Liver (tissue), 9 donors: Measurements from ENCODE around the gene ADCYAP1R1. TPM values are rescaled to one million over a fixed set of nuclear protein-coding genes. Genes with fewer than 3 reads are reported as not detected.

Source experiments
- DNase-seq: peaks from one replicate; pipeline ENCODE4 v3.0.0-alpha.2; 2017; ENCODE audit warnings: low spot score
- H3K27ac ChIP-seq, 2 donors: one replicate each; pipeline ENCODE4 v1.7.0; 2013; ENCODE audit warnings: inconsistent platforms in 2 of 2, low read length in 2 of 2, control low read depth in 1 of 2, low read depth in 1 of 2, mild to moderate bottlenecking in 1 of 2
- H3K27me3 ChIP-seq, 4 donors: one replicate each; pipeline versions ENCODE4 v1.6.1 to v1.7.0; 2013; ENCODE audit warnings: low read length in 3 of 4, inconsistent platforms in 1 of 4, mild to moderate bottlenecking in 1 of 4, moderate library complexity in 1 of 4; ENCODE audit not compliant: control insufficient read depth in 4 of 4, insufficient read depth in 4 of 4
- H3K36me3 ChIP-seq, 4 donors: one replicate each; pipeline versions ENCODE4 v1.6.1 to v1.7.0; 2013; ENCODE audit warnings: low read length in 3 of 4, mild to moderate bottlenecking in 3 of 4, low read depth in 1 of 4, moderate library complexity in 1 of 4; ENCODE audit not compliant: control insufficient read depth in 4 of 4, insufficient read depth in 3 of 4
- H3K4me1 ChIP-seq, 4 donors: one replicate each; pipeline versions ENCODE4 v1.6.1 to v1.7.0; 2013; ENCODE audit warnings: low read length in 3 of 4, mild to moderate bottlenecking in 3 of 4, moderate library complexity in 1 of 4; ENCODE audit not compliant: control insufficient read depth in 4 of 4, insufficient read depth in 4 of 4
- H3K4me3 ChIP-seq, 3 donors: one replicate each; pipeline versions ENCODE4 v1.6.1 to v1.7.0; 2013; ENCODE audit warnings: low read length in 3 of 3, control low read depth in 1 of 3, low read depth in 1 of 3, mild to moderate bottlenecking in 1 of 3
- H3K9ac ChIP-seq, 2 donors: one replicate each; pipeline ENCODE4 v1.7.0; 2013; ENCODE audit warnings: low read length in 2 of 2, mild to moderate bottlenecking in 2 of 2, moderate library complexity in 2 of 2, control low read depth in 1 of 2, low read depth in 1 of 2
- H3K9me3 ChIP-seq, 4 donors: one replicate each; pipeline versions ENCODE4 v1.6.1 to v1.7.0; 2013; ENCODE audit warnings: low read length in 3 of 4; ENCODE audit not compliant: control insufficient read depth in 4 of 4
- EGR1 ChIP-seq, 2 donors: IDR thresholded peaks; 2 replicates each; pipeline ENCODE4 v1.6.1; 2016 to 2018; ENCODE audit warnings: antibody characterized with exemption in 2 of 2, low read depth in 2 of 2
- FOXA1 ChIP-seq: IDR thresholded peaks from 2 replicates; pipeline ENCODE4 v1.6.1; 2016; ENCODE audit warnings: antibody characterized with exemption
- GABPA ChIP-seq, 2 donors: IDR thresholded peaks in 1 of 2; conservative IDR thresholded peaks in 1 of 2; 2 replicates each; pipeline ENCODE4 v1.6.1; 2016; ENCODE audit warnings: antibody characterized with exemption in 2 of 2, mild to moderate bottlenecking in 1 of 2, moderate library complexity in 1 of 2
- HNF4A ChIP-seq, 2 donors: conservative IDR thresholded peaks; 2 replicates each; pipeline ENCODE4 v1.6.1; 2016; ENCODE audit warnings: antibody characterized with exemption in 2 of 2, mild to moderate bottlenecking in 2 of 2
- HNF4G ChIP-seq: IDR thresholded peaks from 2 replicates; pipeline ENCODE4 v1.6.1; 2016; ENCODE audit warnings: antibody characterized with exemption
- JUND ChIP-seq, 2 donors: IDR thresholded peaks; 2 replicates each; pipeline ENCODE4 v1.6.1; 2016; ENCODE audit warnings: antibody characterized with exemption in 2 of 2
- NR2F2 ChIP-seq: IDR thresholded peaks from 2 replicates; pipeline ENCODE4 v1.6.1; 2016; ENCODE audit warnings: antibody characterized with exemption
- RAD21 ChIP-seq, 2 donors: IDR thresholded peaks; 2 replicates each; pipeline ENCODE4 v1.6.1; 2016; ENCODE audit warnings: antibody characterized with exemption in 2 of 2, mild to moderate bottlenecking in 2 of 2
- RXRA ChIP-seq, 2 donors: IDR thresholded peaks; 2 replicates each; pipeline ENCODE4 v1.6.1; 2017 to 2018; ENCODE audit warnings: antibody characterized with exemption in 2 of 2, mild to moderate bottlenecking in 1 of 2
- SP1 ChIP-seq: IDR thresholded peaks from 2 replicates; pipeline ENCODE4 v1.6.1; 2018; ENCODE audit warnings: antibody characterized with exemption, mild to moderate bottlenecking
- TAF1 ChIP-seq: conservative IDR thresholded peaks from 2 replicates; pipeline ENCODE4 v1.6.1; 2016; ENCODE audit warnings: antibody characterized with exemption, mild to moderate bottlenecking
- YY1 ChIP-seq: IDR thresholded peaks from 2 replicates; pipeline ENCODE4 v1.6.1; 2016; ENCODE audit warnings: antibody characterized with exemption, mild to moderate bottlenecking
- WGBS: extraction: QIAGEN DNeasy Blood & Tissue Kit; methylation state at CpG from one replicate; pipeline ENCODE4 v1.1.7; 2013; 5-methylcytosine and 5-hydroxymethylcytosine counted together
- polyA plus RNA-seq, 2 donors: library from polyadenylated mRNA; stranded (reverse) in 1 of 2; unstranded in 1 of 2; fragments of 200-250 nt in 1 of 2; fragments of >200 nt in 1 of 2; fragmentation: Nextera tagmentation in 1 of 2; extraction: Ambion mirVana in 1 of 2; gene quantifications; one replicate each; pipeline versions ENCODE4 v1.2.1 to v1.2.3, GENCODE V29; 2013 to 2015
- total RNA-seq, 2 donors: library from RNA; depleted of rRNA; stranded (reverse); fragments of >200 nt; gene quantifications; one replicate each; pipeline ENCODE4 v1.2.3, GENCODE V29; 2014
- TF ChIP-seq, protein P1 (sequence below): IDR thresholded peaks from 2 replicates; pipeline ENCODE4 v1.6.1; 2016; ENCODE audit warnings: antibody characterized with exemption
- TF ChIP-seq, protein P2 (sequence below): IDR thresholded peaks from 2 replicates; pipeline ENCODE4 v1.6.1; 2016; ENCODE audit warnings: antibody characterized with exemption
- TF ChIP-seq, protein P3 (sequence below): IDR thresholded peaks from 2 replicates; pipeline ENCODE4 v1.6.1; 2016; ENCODE audit warnings: antibody characterized with exemption, mild to moderate bottlenecking
- TF ChIP-seq, protein P4 (sequence below): IDR thresholded peaks from 2 replicates; pipeline ENCODE4 v1.6.1; 2016; ENCODE audit warnings: antibody characterized with exemption
- TF ChIP-seq, protein P5 (sequence below): fragments of 150-350 bp; IDR thresholded peaks from 2 replicates; pipeline ENCODE4 v1.5.1; 2017; ENCODE audit warnings: improper control_type of control experiment, low read depth, low read length; ENCODE audit not compliant: missing input control
- donor health status: healthy.
- donor health status: healthy.
- donor health status: healthy.
- donor health status: healthy.
- donor health status: healthy.

The ADCYAP1R1 gene
- total and polyA plus RNA-seq, 4 donors: 0.05 to 0.67 (median 0.12) TPM; not detected in 1

DNA sequence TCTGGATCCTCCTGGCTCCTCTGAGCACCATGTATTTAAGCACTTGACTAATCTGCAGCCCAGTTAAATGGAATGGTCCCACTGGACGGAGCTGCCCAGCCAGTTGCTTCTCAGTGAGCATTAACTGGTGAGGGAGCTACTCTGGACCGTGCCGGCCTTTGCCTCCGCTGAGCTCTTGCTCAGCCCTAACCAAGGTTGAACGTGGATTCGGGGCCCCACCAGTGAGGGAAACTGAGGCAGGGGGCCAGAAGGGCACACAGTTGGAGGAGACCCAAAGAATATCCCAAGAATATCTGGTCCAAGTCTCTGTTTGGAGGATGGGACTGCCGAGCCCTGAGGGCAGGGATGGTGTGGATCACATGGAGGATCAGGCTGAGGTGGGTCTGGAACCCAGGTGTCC is 13.7 kb downstream of the ADCYAP1R1 start:
- Histone ChIP-seq H3K27ac (no peak overlapping the region), H3K9me3 (no peaks in the 10 kb centered on the region), H3K27me3 (no peaks in the 10 kb centered on the region), H3K36me3 (no peaks in the 10 kb centered on the region), H3K9ac (no peak overlapping the region), H3K4me3 (no peak overlapping the region), H3K4me1 (no peaks in the 10 kb centered on the region)
- 90% methylated on average over 7 of the region's 7 CpGs for WGBS
- TF ChIP-seq, protein P1, sequence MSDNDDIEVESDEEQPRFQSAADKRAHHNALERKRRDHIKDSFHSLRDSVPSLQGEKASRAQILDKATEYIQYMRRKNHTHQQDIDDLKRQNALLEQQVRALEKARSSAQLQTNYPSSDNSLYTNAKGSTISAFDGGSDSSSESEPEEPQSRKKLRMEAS: no peak
- TF ChIP-seq HNF4A (conservative IDR thresholded peaks at IDR 0.05): no peak
- TF ChIP-seq FOXA1: no peak
- TF ChIP-seq, protein P2, sequence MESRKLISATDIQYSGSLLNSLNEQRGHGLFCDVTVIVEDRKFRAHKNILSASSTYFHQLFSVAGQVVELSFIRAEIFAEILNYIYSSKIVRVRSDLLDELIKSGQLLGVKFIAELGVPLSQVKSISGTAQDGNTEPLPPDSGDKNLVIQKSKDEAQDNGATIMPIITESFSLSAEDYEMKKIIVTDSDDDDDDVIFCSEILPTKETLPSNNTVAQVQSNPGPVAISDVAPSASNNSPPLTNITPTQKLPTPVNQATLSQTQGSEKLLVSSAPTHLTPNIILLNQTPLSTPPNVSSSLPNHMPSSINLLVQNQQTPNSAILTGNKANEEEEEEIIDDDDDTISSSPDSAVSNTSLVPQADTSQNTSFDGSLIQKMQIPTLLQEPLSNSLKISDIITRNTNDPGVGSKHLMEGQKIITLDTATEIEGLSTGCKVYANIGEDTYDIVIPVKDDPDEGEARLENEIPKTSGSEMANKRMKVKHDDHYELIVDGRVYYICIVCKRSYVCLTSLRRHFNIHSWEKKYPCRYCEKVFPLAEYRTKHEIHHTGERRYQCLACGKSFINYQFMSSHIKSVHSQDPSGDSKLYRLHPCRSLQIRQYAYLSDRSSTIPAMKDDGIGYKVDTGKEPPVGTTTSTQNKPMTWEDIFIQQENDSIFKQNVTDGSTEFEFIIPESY: no peak
- no peak for TF ChIP-seq TAF1
- no peak for TF ChIP-seq RAD21 (IDR thresholded peaks at IDR 0.05)
- TF ChIP-seq, protein P3, sequence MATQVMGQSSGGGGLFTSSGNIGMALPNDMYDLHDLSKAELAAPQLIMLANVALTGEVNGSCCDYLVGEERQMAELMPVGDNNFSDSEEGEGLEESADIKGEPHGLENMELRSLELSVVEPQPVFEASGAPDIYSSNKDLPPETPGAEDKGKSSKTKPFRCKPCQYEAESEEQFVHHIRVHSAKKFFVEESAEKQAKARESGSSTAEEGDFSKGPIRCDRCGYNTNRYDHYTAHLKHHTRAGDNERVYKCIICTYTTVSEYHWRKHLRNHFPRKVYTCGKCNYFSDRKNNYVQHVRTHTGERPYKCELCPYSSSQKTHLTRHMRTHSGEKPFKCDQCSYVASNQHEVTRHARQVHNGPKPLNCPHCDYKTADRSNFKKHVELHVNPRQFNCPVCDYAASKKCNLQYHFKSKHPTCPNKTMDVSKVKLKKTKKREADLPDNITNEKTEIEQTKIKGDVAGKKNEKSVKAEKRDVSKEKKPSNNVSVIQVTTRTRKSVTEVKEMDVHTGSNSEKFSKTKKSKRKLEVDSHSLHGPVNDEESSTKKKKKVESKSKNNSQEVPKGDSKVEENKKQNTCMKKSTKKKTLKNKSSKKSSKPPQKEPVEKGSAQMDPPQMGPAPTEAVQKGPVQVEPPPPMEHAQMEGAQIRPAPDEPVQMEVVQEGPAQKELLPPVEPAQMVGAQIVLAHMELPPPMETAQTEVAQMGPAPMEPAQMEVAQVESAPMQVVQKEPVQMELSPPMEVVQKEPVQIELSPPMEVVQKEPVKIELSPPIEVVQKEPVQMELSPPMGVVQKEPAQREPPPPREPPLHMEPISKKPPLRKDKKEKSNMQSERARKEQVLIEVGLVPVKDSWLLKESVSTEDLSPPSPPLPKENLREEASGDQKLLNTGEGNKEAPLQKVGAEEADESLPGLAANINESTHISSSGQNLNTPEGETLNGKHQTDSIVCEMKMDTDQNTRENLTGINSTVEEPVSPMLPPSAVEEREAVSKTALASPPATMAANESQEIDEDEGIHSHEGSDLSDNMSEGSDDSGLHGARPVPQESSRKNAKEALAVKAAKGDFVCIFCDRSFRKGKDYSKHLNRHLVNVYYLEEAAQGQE: no peak
- no peak for TF ChIP-seq HNF4G
- DNase-seq: no peak

DNA sequence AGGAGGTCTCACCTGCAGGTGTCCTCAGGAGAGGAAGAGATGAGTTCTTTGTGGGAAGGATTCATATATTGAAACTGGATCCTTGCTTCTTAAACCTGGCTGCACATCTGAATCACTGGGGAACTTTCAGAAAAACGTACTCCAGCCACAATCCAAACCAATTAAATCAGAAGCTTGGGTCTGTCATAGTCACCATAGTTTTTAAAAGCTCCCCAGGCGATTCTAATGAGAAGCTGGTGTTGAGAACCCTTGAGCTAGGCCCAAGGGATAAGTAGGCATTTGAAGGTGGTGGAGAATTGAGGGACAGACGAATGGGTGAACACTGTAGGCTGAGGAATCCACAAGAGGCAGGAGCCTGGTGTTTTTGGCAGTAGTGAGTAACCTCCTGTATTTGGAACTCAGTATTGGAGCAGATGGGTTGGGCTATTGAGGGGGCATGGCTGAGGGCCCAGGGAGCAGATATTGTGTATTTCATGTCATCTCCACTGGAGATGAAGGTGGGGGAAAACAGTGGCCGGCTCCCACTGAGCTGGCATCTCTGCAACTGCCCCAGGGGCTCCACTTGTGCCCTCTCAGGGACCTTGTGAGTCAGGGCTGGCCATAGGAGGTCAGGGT is 14.5 kb downstream of the ADCYAP1R1 start:
- Histone ChIP-seq H3K27me3 (no peaks in the 10 kb centered on the region), H3K4me1 (no peaks in the 10 kb centered on the region), H3K36me3 (no peaks in the 10 kb centered on the region), H3K27ac (no peak overlapping the region), H3K9me3 (no peaks in the 10 kb centered on the region), H3K4me3 (no peak overlapping the region), H3K9ac (no peak overlapping the region)
- WGBS: 71% methylated on average over 4 of the region's 4 CpGs
- no peak for DNase-seq
- TF ChIP-seq, protein P4, sequence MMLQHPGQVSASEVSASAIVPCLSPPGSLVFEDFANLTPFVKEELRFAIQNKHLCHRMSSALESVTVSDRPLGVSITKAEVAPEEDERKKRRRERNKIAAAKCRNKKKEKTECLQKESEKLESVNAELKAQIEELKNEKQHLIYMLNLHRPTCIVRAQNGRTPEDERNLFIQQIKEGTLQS: no peak
- TF ChIP-seq HNF4A (conservative IDR thresholded peaks at IDR 0.05): no peak
- TF ChIP-seq, protein P3: no peak
- TF ChIP-seq GABPA (IDR thresholded peaks at IDR 0.05 in 1 of 2, conservative IDR thresholded peaks at IDR 0.05 in 1 of 2): no peak
- no peak for TF ChIP-seq FOXA1
- no peak for TF ChIP-seq RAD21 (IDR thresholded peaks at IDR 0.05)
- TF ChIP-seq RXRA (IDR thresholded peaks at IDR 0.05): no peak
- no peak for TF ChIP-seq HNF4G
- no peak for TF ChIP-seq YY1
- TF ChIP-seq, protein P2: no peak
- TF ChIP-seq NR2F2: no peak
- no peak for TF ChIP-seq SP1
- no peak for TF ChIP-seq EGR1 (IDR thresholded peaks at IDR 0.05; ENCODE audit: low read depth in 2 of 2)
- TF ChIP-seq TAF1: no peak
- TF ChIP-seq, protein P1: no peak
- TF ChIP-seq JUND (IDR thresholded peaks at IDR 0.05): no peak
- TF ChIP-seq, protein P5, sequence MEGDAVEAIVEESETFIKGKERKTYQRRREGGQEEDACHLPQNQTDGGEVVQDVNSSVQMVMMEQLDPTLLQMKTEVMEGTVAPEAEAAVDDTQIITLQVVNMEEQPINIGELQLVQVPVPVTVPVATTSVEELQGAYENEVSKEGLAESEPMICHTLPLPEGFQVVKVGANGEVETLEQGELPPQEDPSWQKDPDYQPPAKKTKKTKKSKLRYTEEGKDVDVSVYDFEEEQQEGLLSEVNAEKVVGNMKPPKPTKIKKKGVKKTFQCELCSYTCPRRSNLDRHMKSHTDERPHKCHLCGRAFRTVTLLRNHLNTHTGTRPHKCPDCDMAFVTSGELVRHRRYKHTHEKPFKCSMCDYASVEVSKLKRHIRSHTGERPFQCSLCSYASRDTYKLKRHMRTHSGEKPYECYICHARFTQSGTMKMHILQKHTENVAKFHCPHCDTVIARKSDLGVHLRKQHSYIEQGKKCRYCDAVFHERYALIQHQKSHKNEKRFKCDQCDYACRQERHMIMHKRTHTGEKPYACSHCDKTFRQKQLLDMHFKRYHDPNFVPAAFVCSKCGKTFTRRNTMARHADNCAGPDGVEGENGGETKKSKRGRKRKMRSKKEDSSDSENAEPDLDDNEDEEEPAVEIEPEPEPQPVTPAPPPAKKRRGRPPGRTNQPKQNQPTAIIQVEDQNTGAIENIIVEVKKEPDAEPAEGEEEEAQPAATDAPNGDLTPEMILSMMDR: no peak
